HepG2 (cell line): Measurements from ENCODE around the gene SH3GL1. TPM values are rescaled to one million over a fixed set of nuclear protein-coding genes. Genes with fewer than 3 reads are reported as not detected.

Experiments
- BCL3 ChIP-seq: sonication (generic); formaldehyde crosslinking; IDR thresholded peaks from 2 replicates; pipeline ENCODE4 v1.5.1; 2020; ENCODE audit warnings: mild to moderate bottlenecking, missing genetic modification reagents, moderate library complexity
- GABPA ChIP-seq, 2 experiments: IDR thresholded peaks; 2 replicates each; pipeline ENCODE4 v1.6.1; 2011 to 2016; ENCODE audit warnings: low read depth in 2 of 2, low read length in 1 of 2, missing biosample characterization in 1 of 2, missing genetic modification characterization in 1 of 2
- NCOA1 ChIP-seq: sonication (generic); formaldehyde crosslinking; IDR thresholded peaks from 2 replicates; pipeline ENCODE4 v1.9.0; 2021; ENCODE audit warnings: missing genetic modification reagents
- PBX2 ChIP-seq: IDR thresholded peaks from 2 replicates; pipeline ENCODE4 v1.6.1; 2016; ENCODE audit warnings: control low read depth
- PRDM10 ChIP-seq: sonication (generic); formaldehyde crosslinking; IDR thresholded peaks from 2 replicates; pipeline ENCODE4 v1.4.0; 2020; ENCODE audit warnings: low read depth, missing genetic modification reagents
- RAD21 ChIP-seq: fragments of 450-650 bp; formaldehyde crosslinking; IDR thresholded peaks from 2 replicates; pipeline ENCODE4 v1.5.0; 2020; ENCODE audit warnings: mild to moderate bottlenecking
- TAF1 ChIP-seq: sonication (generic); formaldehyde crosslinking; IDR thresholded peaks from 2 replicates; pipeline ENCODE4 v1.4.0; 2020; ENCODE audit warnings: missing genetic modification reagents
- ZBED4 ChIP-seq: sonication (generic); formaldehyde crosslinking; IDR thresholded peaks from 2 replicates; pipeline ENCODE4 v1.4.0; 2020; ENCODE audit warnings: missing genetic modification reagents, borderline replicate concordance
- ZBTB20 ChIP-seq: sonication (generic); formaldehyde crosslinking; IDR thresholded peaks from 2 replicates; pipeline ENCODE4 v1.8.1; 2023; ENCODE audit warnings: missing genetic modification reagents, low read depth, mild to moderate bottlenecking, borderline replicate concordance
- ZNF275 ChIP-seq: sonication (generic); formaldehyde crosslinking; IDR thresholded peaks from 2 replicates; pipeline ENCODE4 v1.8.0; 2022; ENCODE audit warnings: missing genetic modification reagents, mild to moderate bottlenecking, inconsistent platforms, borderline replicate concordance
- ZNF337 ChIP-seq: sonication (generic); formaldehyde crosslinking; IDR thresholded peaks from 2 replicates; pipeline ENCODE4 v1.5.1; 2020; ENCODE audit warnings: missing genetic modification reagents, low read depth, mild to moderate bottlenecking, borderline replicate concordance
- ZNF720 ChIP-seq: sonication (generic); formaldehyde crosslinking; IDR thresholded peaks from 2 replicates; pipeline ENCODE4 v1.4.0; 2020; ENCODE audit warnings: missing genetic modification reagents
- ZNF790 ChIP-seq: sonication (generic); formaldehyde crosslinking; IDR thresholded peaks from 2 replicates; pipeline ENCODE4 v1.8.0; 2022; ENCODE audit warnings: missing genetic modification reagents, mild to moderate bottlenecking, borderline replicate concordance
- ZNF883 ChIP-seq: sonication (generic); formaldehyde crosslinking; IDR thresholded peaks from 2 replicates; pipeline ENCODE4 v1.5.1; 2020; ENCODE audit warnings: mild to moderate bottlenecking, missing genetic modification reagents; ENCODE audit errors: not compliant biosample characterization
- ZSCAN9 ChIP-seq: IDR thresholded peaks from 2 replicates; pipeline ENCODE4 v1.6.1; 2016; ENCODE audit warnings: borderline replicate concordance
- polyA plus RNA-seq, 8 experiments: library from polyadenylated mRNA; depleted of rRNA in 3 of 8; stranded (reverse) in 7 of 8; unstranded in 1 of 8; fragments of >200 nt; fragmentation: Illumina TruSeq in 4 of 8; extraction: Trizol in 4 of 8; gene quantifications; 2 replicates each; pipeline versions ENCODE4 v1.2.1 to v1.2.3, GENCODE V29; 2011 to 2016; ENCODE audit warnings: low read depth in 4 of 8, missing spikeins in 1 of 8, mixed read lengths in 1 of 8; ENCODE audit not compliant: insufficient read depth in 1 of 8
- total RNA-seq, 5 experiments: library from RNA; depleted of rRNA; stranded (reverse); fragments of >200 nt; fragmentation: Illumina TruSeq; extraction: Trizol; gene quantifications; 2 replicates each; pipeline ENCODE4 v1.2.3, GENCODE V29; 2016; ENCODE audit warnings: low read depth in 1 of 5

Gene SH3GL1
- total and polyA plus RNA-seq, 2 of the 13 experiments (the other 11 are each of a cell fraction or from before 2014, with no cell fraction given) = 33.0 to 45.1 TPM

- peak; percentile 36; the same call in 1 of the 2 replicates for TF ChIP-seq ZBTB20 (CRISPR knock-in tag)
- no peak for TF ChIP-seq ZNF337 (CRISPR knock-in tag)
- peak; percentile 53; the same call in 1 of the 2 replicates for TF ChIP-seq ZNF790 (CRISPR knock-in tag)
- no peak for TF ChIP-seq GABPA (IDR thresholded peaks at IDR 0.05; ENCODE audit: low read depth, low read length)
- TF ChIP-seq GABPA (CRISPR knock-in tag; IDR thresholded peaks at IDR 0.05; ENCODE audit: low read depth) = 0 out of 2 replicates have a peak, but pooled peaks have one; percentile 4
- TF ChIP-seq ZNF275 (CRISPR knock-in tag) = no peak
- TF ChIP-seq PBX2 (CRISPR knock-in tag) = no peak
- TF ChIP-seq TAF1 (CRISPR knock-in tag) = peak; percentile 45; the same call in 1 of the 2 replicates
- TF ChIP-seq NCOA1 (CRISPR knock-in tag) = 0 out of 2 replicates have a peak, but pooled peaks have one; percentile 53
- TF ChIP-seq ZNF883 (CRISPR knock-in tag) = no peak
- peak; percentile 43; the same call in 1 of the 2 replicates for TF ChIP-seq ZBED4
- TF ChIP-seq ZNF720 = no peak
- peak; percentile 48; the same call in 1 of the 2 replicates for TF ChIP-seq BCL3 (CRISPR knock-in tag)
- TF ChIP-seq RAD21 (CRISPR knock-in tag) = 0 out of 2 replicates have a peak, but pooled peaks have one; percentile 7
- peak; percentile 86 for TF ChIP-seq PRDM10
- TF ChIP-seq ZSCAN9 (CRISPR knock-in tag) = no peak; the same call in 1 of the 2 replicates
Measured at GRCh38 chr19:4338441-4339355, 61.6 kb downstream of the SH3GL1 start, which contains the start of gene STAP2 (continued).
